DOHH2 (cell line): Measurements from ENCODE around the gene DHX16.

Experiments
- H3F3A ChIP-seq: fragments of 200-600 bp; sonication (generic), shearing (Covaris generic); 2 replicates; pipeline ENCODE4 v1.6.0; 2016; ENCODE audit warnings: antibody characterized with exemption, mild to moderate bottlenecking; ENCODE audit not compliant: control insufficient read depth, insufficient read depth
- H3K27ac ChIP-seq: fragments of 200-600 bp; sonication (generic); 2 replicates; pipeline ENCODE4 v1.5.1; 2014; ENCODE audit warnings: low read depth, mild to moderate bottlenecking, low read length, moderate library complexity
- H3K27me3 ChIP-seq: fragments of 200-600 bp; sonication (generic); 2 replicates; pipeline ENCODE4 v1.6.1; 2014; ENCODE audit warnings: mild to moderate bottlenecking, low read length, mixed read lengths; ENCODE audit not compliant: control insufficient read depth
- H3K36me3 ChIP-seq: fragments of 200-600 bp; sonication (generic); 2 replicates; pipeline ENCODE4 v1.6.1; 2014; ENCODE audit warnings: mild to moderate bottlenecking, low read length, moderate library complexity, mixed read lengths; ENCODE audit not compliant: control insufficient read depth
- H3K4me1 ChIP-seq: fragments of 200-600 bp; sonication (generic); 2 replicates; pipeline ENCODE4 v1.6.1; 2014; ENCODE audit warnings: mild to moderate bottlenecking, low read length, mixed read lengths; ENCODE audit not compliant: control insufficient read depth
- H3K4me2 ChIP-seq: fragments of 200-600 bp; sonication (generic); 2 replicates; pipeline ENCODE4 v1.6.0; 2014; ENCODE audit warnings: mild to moderate bottlenecking, low read length, moderate library complexity
- H3K4me3 ChIP-seq: fragments of 200-600 bp; sonication (generic); 2 replicates; pipeline ENCODE4 v1.5.1; 2014; ENCODE audit warnings: mild to moderate bottlenecking, low read length, mixed read lengths
- H3K79me2 ChIP-seq: fragments of 200-600 bp; sonication (generic); 2 replicates; pipeline ENCODE4 v1.6.1; 2014; ENCODE audit warnings: mild to moderate bottlenecking, low read length, mixed read lengths; ENCODE audit not compliant: control insufficient read depth
- H3K9me2 ChIP-seq: fragments of 200-600 bp; sonication (generic); replicated peaks from 2 replicates; pipeline ENCODE4 v1.6.1; 2014; ENCODE audit warnings: mild to moderate bottlenecking, low read length, mixed read lengths; ENCODE audit not compliant: control insufficient read depth
- H3K9me3 ChIP-seq: fragments of 200-600 bp; sonication (generic); 2 replicates; pipeline ENCODE4 v1.6.1; 2014; ENCODE audit warnings: antibody characterized with exemption, low read length, mixed read lengths; ENCODE audit not compliant: control insufficient read depth, insufficient read depth
- H4K20me1 ChIP-seq: fragments of 200-600 bp; sonication (generic); 2 replicates; pipeline ENCODE4 v1.6.0; 2014; ENCODE audit warnings: low read depth, mild to moderate bottlenecking, antibody characterized with exemption, low read length, moderate library complexity; ENCODE audit not compliant: control insufficient read depth, insufficient read depth
- EZH2phosphoT487 ChIP-seq: fragments of 200-600 bp; sonication (generic); IDR thresholded peaks from 2 replicates; pipeline ENCODE4 v1.6.1; 2017; ENCODE audit warnings: borderline replicate concordance, mild to moderate bottlenecking, antibody characterized with exemption, low read length, moderate library complexity, mixed read lengths
- TF ChIP-seq, protein P1 (sequence below): fragments of 200-600 bp; sonication (generic); IDR thresholded peaks from one replicate; pipeline ENCODE4 v1.5.1; 2014; ENCODE audit warnings: antibody characterized with exemption, mild to moderate bottlenecking, low read depth, low read length; ENCODE audit not compliant: poor library complexity, severe bottlenecking

DHX16 gene

DNA sequence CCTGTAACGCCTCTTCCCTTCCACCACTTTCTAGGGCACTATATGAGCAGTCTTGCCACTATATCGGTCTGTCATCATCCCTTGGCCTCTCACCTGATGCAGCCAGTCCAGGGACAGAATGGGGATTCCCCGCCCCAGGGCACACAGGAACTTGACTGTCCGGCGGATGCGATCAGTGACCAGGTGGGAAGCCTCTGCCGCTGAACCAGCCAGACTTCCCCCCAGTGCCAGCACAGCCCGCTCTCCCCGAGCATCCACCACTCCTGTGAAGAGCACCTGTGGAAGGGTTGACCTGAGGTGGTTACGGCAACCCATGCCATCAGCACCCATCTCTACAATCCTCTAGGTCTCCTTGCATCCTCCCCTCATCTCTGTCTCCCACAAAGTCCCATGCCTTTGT is 30.2 kb upstream of the DHX16 start:
- H3K4me1 ChIP-seq: no peaks in the 10 kb centered on the region
- H3K36me3 ChIP-seq: peaks cover 67% of the 10 kb centered on the region
- H3K4me3 ChIP-seq: no peak overlapping the region
- H3K4me2 ChIP-seq: no peak overlapping the region
- H3F3A ChIP-seq: peaks cover 4% of the 10 kb centered on the region
- no peaks in the 10 kb centered on the region for H3K79me2 ChIP-seq
- H3K27me3 ChIP-seq: no peaks in the 10 kb centered on the region
- TF ChIP-seq, protein P1, sequence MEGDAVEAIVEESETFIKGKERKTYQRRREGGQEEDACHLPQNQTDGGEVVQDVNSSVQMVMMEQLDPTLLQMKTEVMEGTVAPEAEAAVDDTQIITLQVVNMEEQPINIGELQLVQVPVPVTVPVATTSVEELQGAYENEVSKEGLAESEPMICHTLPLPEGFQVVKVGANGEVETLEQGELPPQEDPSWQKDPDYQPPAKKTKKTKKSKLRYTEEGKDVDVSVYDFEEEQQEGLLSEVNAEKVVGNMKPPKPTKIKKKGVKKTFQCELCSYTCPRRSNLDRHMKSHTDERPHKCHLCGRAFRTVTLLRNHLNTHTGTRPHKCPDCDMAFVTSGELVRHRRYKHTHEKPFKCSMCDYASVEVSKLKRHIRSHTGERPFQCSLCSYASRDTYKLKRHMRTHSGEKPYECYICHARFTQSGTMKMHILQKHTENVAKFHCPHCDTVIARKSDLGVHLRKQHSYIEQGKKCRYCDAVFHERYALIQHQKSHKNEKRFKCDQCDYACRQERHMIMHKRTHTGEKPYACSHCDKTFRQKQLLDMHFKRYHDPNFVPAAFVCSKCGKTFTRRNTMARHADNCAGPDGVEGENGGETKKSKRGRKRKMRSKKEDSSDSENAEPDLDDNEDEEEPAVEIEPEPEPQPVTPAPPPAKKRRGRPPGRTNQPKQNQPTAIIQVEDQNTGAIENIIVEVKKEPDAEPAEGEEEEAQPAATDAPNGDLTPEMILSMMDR: no peak
- no peak for TF ChIP-seq EZH2phosphoT487
- H3K27ac ChIP-seq: no peak overlapping the region
- H3K9me3 ChIP-seq: no peaks in the 10 kb centered on the region
- no peaks in the 10 kb centered on the region for H4K20me1 ChIP-seq
- no peaks in the 10 kb centered on the region for H3K9me2 ChIP-seq

DNA sequence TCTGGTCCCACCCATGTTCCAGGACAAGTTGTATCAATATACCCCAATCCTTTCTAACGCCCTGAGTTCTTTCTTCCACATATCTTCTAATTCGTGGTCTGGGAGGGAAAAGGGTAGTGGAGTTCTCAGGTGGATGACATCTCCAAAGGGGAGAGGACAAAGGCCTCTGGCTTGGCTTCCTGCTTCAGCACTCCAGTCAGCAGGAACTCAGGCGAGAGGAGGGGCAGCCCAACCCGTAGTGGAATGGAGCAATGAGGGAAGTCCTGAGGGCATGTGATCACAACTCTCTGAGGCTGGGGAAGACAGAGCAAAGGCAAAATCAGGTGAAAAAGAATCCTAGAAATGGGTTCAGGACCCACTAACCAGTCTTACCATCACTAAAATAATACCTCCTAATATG is 27.5 kb upstream of the DHX16 start:
- H3K27ac ChIP-seq: no peak overlapping the region
- H3K79me2 ChIP-seq: no peaks in the 10 kb centered on the region
- no peak overlapping the region for H3K4me3 ChIP-seq
- H4K20me1 ChIP-seq: no peaks in the 10 kb centered on the region
- no peaks in the 10 kb centered on the region for H3K9me3 ChIP-seq
- TF ChIP-seq, protein P1: no peak
- TF ChIP-seq EZH2phosphoT487: no peak
- no peaks in the 10 kb centered on the region for H3K9me2 ChIP-seq
- no peaks in the 10 kb centered on the region for H3K27me3 ChIP-seq
- no peak overlapping the region for H3K4me2 ChIP-seq
- H3K36me3 ChIP-seq: peaks cover 48% of the 10 kb centered on the region
- no peaks in the 10 kb centered on the region for H3K4me1 ChIP-seq
- no peaks in the 10 kb centered on the region; the same call in 1 of the 2 replicates for H3F3A ChIP-seq

DNA sequence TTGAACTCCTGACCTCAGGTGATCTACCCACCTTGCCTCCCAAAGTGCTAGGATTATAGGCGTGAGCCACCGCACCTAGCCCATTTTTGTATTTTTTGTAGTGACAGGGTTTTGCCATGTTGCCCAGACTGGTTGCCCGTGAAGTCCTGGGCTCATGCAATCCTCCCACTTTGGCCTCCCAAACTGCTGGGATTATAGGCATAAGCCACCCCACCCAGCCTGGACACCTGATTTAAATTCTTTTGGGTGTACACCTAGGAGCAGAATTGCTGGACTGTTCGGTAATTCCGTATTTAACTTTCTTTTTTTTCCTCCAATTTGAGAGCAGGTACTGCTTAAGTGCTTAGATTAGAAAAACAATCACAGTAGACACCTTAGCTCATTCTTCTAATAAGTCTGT is 23.6 kb upstream of the DHX16 start:
- no peak overlapping the region for H3K4me3 ChIP-seq
- H4K20me1 ChIP-seq: no peaks in the 10 kb centered on the region
- H3K27ac ChIP-seq: no peak overlapping the region
- no peaks in the 10 kb centered on the region for H3K9me2 ChIP-seq
- TF ChIP-seq, protein P1: no peak
- TF ChIP-seq EZH2phosphoT487: no peak
- H3K4me1 ChIP-seq: peaks cover 8% of the 10 kb centered on the region
- H3K79me2 ChIP-seq: no peaks in the 10 kb centered on the region
- H3F3A ChIP-seq: peaks cover 3% of the 10 kb centered on the region
- H3K9me3 ChIP-seq: no peaks in the 10 kb centered on the region
- H3K36me3 ChIP-seq: peaks cover 15% of the 10 kb centered on the region; the same call in 1 of the 2 replicates
- H3K27me3 ChIP-seq: no peaks in the 10 kb centered on the region
- H3K4me2 ChIP-seq: no peak overlapping the region
